ENCODE measurements around the gene KISS1R. TPM values are rescaled to one million over a fixed set of nuclear protein-coding genes. Genes with fewer than 3 reads are reported as not detected.

The KISS1R gene
- total RNA-seq, 1 donor from 2014 or later: not detected

- peaks cover 8% of the 10 kb centered on the region for H3K27me3 Mint-ChIP-seq (ENCODE audit: unreplicated experiment)
- H3K4me1 Mint-ChIP-seq (ENCODE audit: low read depth, unreplicated experiment): peaks cover 12% of the 10 kb centered on the region
- H3K27ac Mint-ChIP-seq (ENCODE audit: unreplicated experiment): no peak overlapping the region
- H3K4me3 Mint-ChIP-seq (ENCODE audit: unreplicated experiment): no peak overlapping the region
- peaks cover 8% of the 10 kb centered on the region for H3K9me3 Mint-ChIP-seq (ENCODE audit: unreplicated experiment)
- no peak for DNase-seq
- no peaks in the 10 kb centered on the region for H3K36me3 Mint-ChIP-seq (ENCODE audit: unreplicated experiment)
- TF ChIP-seq CTCF (IDR thresholded peaks at IDR 0.05; ENCODE audit: partially characterized antibody, unreplicated experiment): no peak
These were observed 17.6 kb upstream of the KISS1R start for GRCh38 chr19:899336-900042.

GRCh38 chr19:900043-900301 is 17.2 kb upstream of the KISS1R start:
- H3K27me3 Mint-ChIP-seq (ENCODE audit: unreplicated experiment): peaks cover 8% of the 10 kb centered on the region
- H3K27ac Mint-ChIP-seq (ENCODE audit: unreplicated experiment): no peak overlapping the region
- no peak for DNase-seq
- peaks cover 12% of the 10 kb centered on the region for H3K4me1 Mint-ChIP-seq (ENCODE audit: low read depth, unreplicated experiment)
- no peak for TF ChIP-seq CTCF (IDR thresholded peaks at IDR 0.05; ENCODE audit: partially characterized antibody, unreplicated experiment)
- H3K36me3 Mint-ChIP-seq (ENCODE audit: unreplicated experiment): no peaks in the 10 kb centered on the region
- no peak overlapping the region for H3K4me3 Mint-ChIP-seq (ENCODE audit: unreplicated experiment)
- H3K9me3 Mint-ChIP-seq (ENCODE audit: unreplicated experiment): peaks cover 8% of the 10 kb centered on the region

- H3K27me3 Mint-ChIP-seq (ENCODE audit: unreplicated experiment): peaks cover 8% of the 10 kb centered on the region
- peaks cover 6% of the 10 kb centered on the region for H3K9me3 Mint-ChIP-seq (ENCODE audit: unreplicated experiment)
- no peaks in the 10 kb centered on the region for H3K36me3 Mint-ChIP-seq (ENCODE audit: unreplicated experiment)
- peaks cover 12% of the 10 kb centered on the region for H3K4me1 Mint-ChIP-seq (ENCODE audit: low read depth, unreplicated experiment)
- TF ChIP-seq CTCF (IDR thresholded peaks at IDR 0.05; ENCODE audit: partially characterized antibody, unreplicated experiment): no peak
- no peak overlapping the region for H3K27ac Mint-ChIP-seq (ENCODE audit: unreplicated experiment)
- DNase-seq: no peak
- H3K4me3 Mint-ChIP-seq (ENCODE audit: unreplicated experiment): no peak overlapping the region
These were observed 16.6 kb upstream of the KISS1R start for GRCh38 chr19:900302-901111.

- peaks cover 12% of the 10 kb centered on the region for H3K4me1 Mint-ChIP-seq (ENCODE audit: low read depth, unreplicated experiment)
- DNase-seq: no peak
- H3K4me3 Mint-ChIP-seq (ENCODE audit: unreplicated experiment): no peak overlapping the region
- peaks cover 8% of the 10 kb centered on the region for H3K27me3 Mint-ChIP-seq (ENCODE audit: unreplicated experiment)
- peaks cover 5% of the 10 kb centered on the region for H3K9me3 Mint-ChIP-seq (ENCODE audit: unreplicated experiment)
- TF ChIP-seq CTCF (IDR thresholded peaks at IDR 0.05; ENCODE audit: partially characterized antibody, unreplicated experiment): no peak
- no peaks in the 10 kb centered on the region for H3K36me3 Mint-ChIP-seq (ENCODE audit: unreplicated experiment)
- no peak overlapping the region for H3K27ac Mint-ChIP-seq (ENCODE audit: unreplicated experiment)
These were observed 15.7 kb upstream of the KISS1R start for GRCh38 chr19:901216-902092.
